Activated T-cell treated with anti-CD3 and anti-CD28 coated beads, Interleukin-2, amount 50 U/mL, for 24 hours (primary cell): ENCODE data around the gene RBFOX2.
"Not testable (repeated sequence)": the region's sequence is repeated elsewhere in the genome, so short reads cannot be mapped to it uniquely, and the experiment has no call there.

ENCODE experiments used
- DNase-seq: peaks from one replicate; pipeline ENCODE4 v3.0.0-alpha.2; 2020
- H3K27ac Mint-ChIP-seq: 2 replicates; pipeline ENCODE4 v1.8.0; 2020; ENCODE audit warnings: mild to moderate bottlenecking, mixed read lengths
- H3K27me3 Mint-ChIP-seq: 2 replicates; pipeline ENCODE4 v1.8.0; 2020; ENCODE audit warnings: mixed read lengths
- H3K36me3 Mint-ChIP-seq: 2 replicates; pipeline ENCODE4 v1.8.0; 2020; ENCODE audit warnings: low read depth, mixed read lengths
- H3K4me1 Mint-ChIP-seq: 2 replicates; pipeline ENCODE4 v1.8.0; 2020; ENCODE audit warnings: low read depth, mixed read lengths
- H3K4me3 Mint-ChIP-seq: 2 replicates; pipeline ENCODE4 v1.8.0; 2020; ENCODE audit warnings: mild to moderate bottlenecking, moderate library complexity, mixed read lengths
- H3K9me3 Mint-ChIP-seq: 2 replicates; pipeline ENCODE4 v1.8.0; 2020; ENCODE audit warnings: mixed read lengths

Gene RBFOX2

DNA sequence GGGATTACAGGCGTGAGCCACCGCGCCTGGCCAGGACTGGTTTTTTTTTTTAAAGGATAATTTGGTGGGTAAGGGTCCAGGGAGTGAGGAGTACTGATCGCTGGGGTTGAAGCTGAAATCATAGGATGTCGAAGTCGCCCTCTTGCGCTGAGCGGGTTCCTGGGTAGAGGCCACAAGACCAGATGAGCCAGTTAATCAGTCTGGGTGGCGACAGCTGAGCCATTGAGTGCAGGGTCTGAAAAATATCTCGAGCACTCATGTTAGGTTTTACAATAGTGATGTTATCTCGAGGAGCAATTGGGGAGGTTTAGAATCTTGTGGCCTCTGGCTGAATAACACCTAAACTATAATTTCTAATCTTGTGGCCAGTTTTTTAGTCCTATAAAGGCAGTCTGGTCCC, 303.1 kb downstream of the RBFOX2 start:
- DNase-seq: no peak
- Mint-ChIP-seq H3K27ac (no peak overlapping the region), H3K4me1 (no peaks in the 10 kb centered on the region), H3K36me3 (no peaks in the 10 kb centered on the region), H3K27me3 (no peaks in the 10 kb centered on the region), H3K4me3 (no peak overlapping the region), H3K9me3 (no peaks in the 10 kb centered on the region)

DNA sequence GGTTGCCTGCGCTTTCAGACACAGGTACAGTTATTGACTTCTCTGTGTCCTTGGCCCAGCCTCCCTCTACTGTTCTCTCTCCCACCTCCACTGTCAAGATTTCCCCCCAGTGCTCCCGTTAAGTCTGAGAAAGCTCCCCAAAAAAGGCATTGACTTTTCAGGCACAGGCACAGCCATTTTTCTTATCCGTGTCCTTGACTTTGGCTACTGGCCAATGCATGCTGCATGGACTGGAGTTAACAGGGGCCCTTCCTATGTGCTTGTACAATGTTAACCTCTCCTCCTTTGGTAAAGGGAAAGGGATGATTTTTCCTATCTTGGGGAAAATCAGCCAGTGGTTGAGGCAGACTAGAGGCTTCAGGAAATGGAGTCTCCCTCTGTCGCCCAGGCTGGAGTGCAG, 306.7 kb downstream of the RBFOX2 start:
- Mint-ChIP-seq H3K4me1 (no peaks in the 10 kb centered on the region), H3K4me3 (no peak overlapping the region), H3K27me3 (no peaks in the 10 kb centered on the region), H3K27ac (no peak overlapping the region), H3K9me3 (no peaks in the 10 kb centered on the region), H3K36me3 (no peaks in the 10 kb centered on the region)
- no peak for DNase-seq

DNA sequence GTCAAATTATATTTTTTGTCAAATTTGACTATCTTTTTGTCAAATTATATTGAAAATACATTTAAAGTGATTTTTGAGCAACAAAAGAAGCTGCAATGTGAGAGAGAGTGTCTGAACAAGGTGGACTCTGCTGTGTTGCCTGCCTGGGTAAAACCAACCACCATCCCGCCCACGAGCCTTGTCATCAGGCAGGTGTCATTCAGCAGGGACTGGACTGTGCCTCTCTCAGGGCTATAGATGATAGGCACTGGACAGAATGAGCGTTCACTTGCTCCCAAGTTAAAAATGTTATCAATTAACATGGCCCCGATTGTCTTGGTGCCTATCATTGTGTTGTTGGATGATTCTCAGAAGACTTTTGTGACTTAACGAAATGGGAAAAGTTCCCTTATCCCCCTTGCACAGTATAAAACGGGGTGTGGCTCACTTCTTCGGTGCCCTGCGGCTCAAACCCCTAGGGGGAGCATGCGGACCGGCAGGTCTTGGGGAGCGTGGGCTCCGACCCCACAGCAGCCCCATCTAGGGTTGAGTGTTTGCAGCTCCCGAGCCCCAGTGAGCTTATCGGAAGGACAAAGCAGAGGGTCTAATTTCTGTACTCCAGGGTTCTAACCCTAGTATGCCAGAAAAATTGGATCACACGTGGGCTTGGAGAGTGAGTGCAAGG, 309.3 kb downstream of the RBFOX2 start:
- DNase-seq: no peak
- no peak overlapping the region for H3K27ac Mint-ChIP-seq
- no peak overlapping the region for H3K4me3 Mint-ChIP-seq
- H3K27me3 Mint-ChIP-seq: peaks cover 4% of the 10 kb centered on the region
- H3K4me1 Mint-ChIP-seq: no peaks in the 10 kb centered on the region
- H3K9me3 Mint-ChIP-seq: no peaks in the 10 kb centered on the region
- no peaks in the 10 kb centered on the region for H3K36me3 Mint-ChIP-seq

DNA sequence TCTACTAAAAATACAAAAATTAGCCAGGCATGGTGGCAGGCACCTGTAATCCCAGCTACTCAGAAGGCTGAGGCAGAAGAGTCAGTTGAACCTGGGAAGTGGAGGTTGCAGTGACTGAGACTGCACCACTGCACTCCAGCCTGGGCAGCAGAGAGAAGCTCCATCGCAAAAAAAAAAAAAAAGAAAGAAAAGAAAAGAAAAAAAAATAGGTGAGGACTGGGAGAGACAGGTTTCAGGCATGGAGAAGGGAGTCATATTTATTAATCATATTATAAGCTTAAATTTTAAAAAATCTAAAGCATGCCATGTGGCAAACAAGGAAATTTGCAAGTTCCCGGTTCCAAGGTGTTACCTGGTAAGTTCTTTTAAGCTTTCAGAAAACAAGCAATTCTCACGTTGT, 311.1 kb downstream of the RBFOX2 start, which contains the start of gene APOL5:
APOL5 (plus strand) TSS at position 301 of the 400 bp plus-strand sequence; CDS start at position 301, 0 bp downstream.
- DNase-seq: no peak
- H3K27me3 Mint-ChIP-seq: peaks cover 11% of the 10 kb centered on the region
- H3K4me3 Mint-ChIP-seq: no peak within 1 kb of the TSS
- no peak within 1 kb of the TSS for H3K27ac Mint-ChIP-seq
- peaks cover 5% of the 10 kb centered on the region for H3K9me3 Mint-ChIP-seq
- H3K36me3 Mint-ChIP-seq: no peaks in the 10 kb centered on the region
- no peaks in the 10 kb centered on the region for H3K4me1 Mint-ChIP-seq

DNA sequence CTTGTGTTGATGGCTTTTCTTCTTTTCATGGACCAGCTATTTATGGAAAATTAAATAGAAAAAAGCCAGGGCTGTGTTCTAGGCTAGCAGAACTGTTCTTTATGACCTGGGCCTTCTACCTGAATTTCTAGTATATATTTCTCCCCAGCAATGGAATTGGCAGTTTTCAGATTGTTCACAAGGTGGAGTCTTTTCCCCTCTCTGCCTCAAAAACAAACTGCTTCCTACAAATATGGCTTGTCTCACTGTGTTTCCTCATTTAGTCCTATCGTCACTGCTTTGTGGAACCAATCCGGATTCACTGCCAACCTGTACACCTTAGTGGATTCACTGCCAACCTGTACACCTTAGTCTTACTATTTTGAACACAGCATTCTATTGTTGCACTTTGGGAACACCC, 316.0 kb downstream of the RBFOX2 start:
- DNase-seq: no peak
- Mint-ChIP-seq H3K27me3 (peaks cover 11% of the 10 kb centered on the region), H3K27ac (no peak overlapping the region), H3K4me3 (no peak overlapping the region), H3K36me3 (no peaks in the 10 kb centered on the region), H3K9me3 (peaks cover 5% of the 10 kb centered on the region), H3K4me1 (no peaks in the 10 kb centered on the region)

DNA sequence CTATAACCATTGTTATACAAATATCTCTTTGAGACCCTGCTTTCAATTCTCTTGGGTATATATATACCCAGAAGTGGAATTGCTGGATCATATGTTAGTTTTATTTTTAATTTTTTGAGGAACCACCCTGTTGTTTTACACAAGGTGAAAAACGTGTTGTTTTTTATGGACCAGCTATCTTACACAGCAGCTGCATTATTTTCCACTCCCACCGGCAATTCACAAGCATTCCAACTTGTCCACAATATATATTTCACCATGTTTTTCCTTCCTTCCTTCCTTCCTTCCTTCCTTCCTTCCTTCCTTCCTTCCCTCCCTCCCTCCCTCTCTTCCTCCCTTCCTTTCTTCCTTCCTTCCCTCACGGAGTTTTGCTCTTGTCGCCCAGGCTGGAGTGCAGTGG, 317.3 kb downstream of the RBFOX2 start:
- Mint-ChIP-seq H3K36me3 (no peaks in the 10 kb centered on the region), H3K4me1 (no peaks in the 10 kb centered on the region), H3K27ac (no peak overlapping the region), H3K27me3 (peaks cover 11% of the 10 kb centered on the region), H3K9me3 (peaks cover 5% of the 10 kb centered on the region), H3K4me3 (no peak overlapping the region)
- no peak for DNase-seq

DNA sequence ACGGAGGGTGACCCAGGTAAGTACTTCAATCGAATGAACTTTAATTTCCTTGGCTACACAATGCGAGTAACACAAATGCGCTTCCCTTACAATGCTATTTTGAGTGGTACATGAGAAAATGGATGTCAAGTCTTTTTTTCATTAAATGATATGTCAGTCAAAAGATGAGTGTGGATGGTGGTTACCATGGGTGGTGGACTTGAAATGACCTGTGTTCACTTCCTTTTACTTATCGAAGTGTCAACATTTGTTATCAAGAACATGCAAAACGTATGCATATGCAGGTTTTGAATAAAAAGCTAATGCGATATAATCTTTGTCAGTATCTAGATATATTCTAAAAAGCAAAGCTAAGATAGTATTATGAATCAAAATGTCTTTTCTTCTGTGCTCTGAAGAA, 319.7 kb downstream of the RBFOX2 start:
- Mint-ChIP-seq H3K36me3 (no peaks in the 10 kb centered on the region), H3K4me1 (no peaks in the 10 kb centered on the region), H3K27me3 (peaks cover 6% of the 10 kb centered on the region), H3K9me3 (peaks cover 5% of the 10 kb centered on the region), H3K4me3 (no peak overlapping the region), H3K27ac (no peak overlapping the region)
- DNase-seq: no peak

DNA sequence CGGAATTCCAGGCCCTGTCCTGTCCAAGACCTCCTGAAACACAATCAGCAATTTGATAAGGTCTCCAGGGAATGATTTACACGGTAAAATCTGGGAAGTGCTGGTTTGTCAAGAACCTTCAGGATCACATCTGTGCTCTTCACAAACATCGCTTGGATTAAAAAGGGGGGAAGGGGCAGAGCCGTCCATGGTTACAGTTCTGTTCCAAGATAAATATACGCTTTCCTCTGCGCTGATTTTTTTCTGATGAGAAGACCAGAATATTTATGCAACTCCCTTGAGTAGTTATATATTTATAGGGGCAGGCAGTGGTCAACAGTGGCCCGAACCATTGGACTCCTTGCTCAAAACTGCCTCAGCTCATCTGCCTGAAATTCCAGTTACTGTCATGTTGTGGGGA, 320.2 kb downstream of the RBFOX2 start:
- Mint-ChIP-seq H3K4me1 (no peaks in the 10 kb centered on the region), H3K27me3 (peaks cover 1% of the 10 kb centered on the region)

DNA sequence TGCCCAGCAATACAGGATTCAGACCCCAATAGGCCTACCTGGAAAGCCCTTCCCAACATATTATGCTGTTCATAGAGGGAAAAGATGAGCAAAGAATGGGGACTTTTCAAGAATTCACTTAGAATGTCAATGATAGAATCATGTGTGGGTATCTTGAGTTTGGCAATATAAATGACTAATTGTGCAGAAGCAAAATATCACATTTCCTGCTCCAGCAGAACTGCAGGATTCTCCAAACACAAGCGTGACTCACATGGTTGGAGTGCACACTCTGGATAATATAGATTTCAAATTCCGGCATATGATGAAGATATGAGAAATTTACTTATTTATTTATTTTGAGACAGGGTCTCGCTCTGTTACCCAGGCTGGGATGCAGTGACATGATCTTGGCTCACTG, 323.5 kb downstream of the RBFOX2 start:
- H3K27ac Mint-ChIP-seq: no peak overlapping the region
- H3K4me1 Mint-ChIP-seq: no peaks in the 10 kb centered on the region
- H3K4me3 Mint-ChIP-seq: no peak overlapping the region
- no peaks in the 10 kb centered on the region for H3K36me3 Mint-ChIP-seq
- no peak for DNase-seq
- H3K27me3 Mint-ChIP-seq: no peaks in the 10 kb centered on the region
- no peaks in the 10 kb centered on the region for H3K9me3 Mint-ChIP-seq

More for the DNA sequence above, 320.2 kb downstream of the RBFOX2 start:
- peaks cover 2% of the 10 kb centered on the region for H3K9me3 Mint-ChIP-seq
- no peak for DNase-seq
- H3K4me3 Mint-ChIP-seq: no peak overlapping the region
- H3K36me3 Mint-ChIP-seq: no peaks in the 10 kb centered on the region
- no peak overlapping the region for H3K27ac Mint-ChIP-seq

DNA sequence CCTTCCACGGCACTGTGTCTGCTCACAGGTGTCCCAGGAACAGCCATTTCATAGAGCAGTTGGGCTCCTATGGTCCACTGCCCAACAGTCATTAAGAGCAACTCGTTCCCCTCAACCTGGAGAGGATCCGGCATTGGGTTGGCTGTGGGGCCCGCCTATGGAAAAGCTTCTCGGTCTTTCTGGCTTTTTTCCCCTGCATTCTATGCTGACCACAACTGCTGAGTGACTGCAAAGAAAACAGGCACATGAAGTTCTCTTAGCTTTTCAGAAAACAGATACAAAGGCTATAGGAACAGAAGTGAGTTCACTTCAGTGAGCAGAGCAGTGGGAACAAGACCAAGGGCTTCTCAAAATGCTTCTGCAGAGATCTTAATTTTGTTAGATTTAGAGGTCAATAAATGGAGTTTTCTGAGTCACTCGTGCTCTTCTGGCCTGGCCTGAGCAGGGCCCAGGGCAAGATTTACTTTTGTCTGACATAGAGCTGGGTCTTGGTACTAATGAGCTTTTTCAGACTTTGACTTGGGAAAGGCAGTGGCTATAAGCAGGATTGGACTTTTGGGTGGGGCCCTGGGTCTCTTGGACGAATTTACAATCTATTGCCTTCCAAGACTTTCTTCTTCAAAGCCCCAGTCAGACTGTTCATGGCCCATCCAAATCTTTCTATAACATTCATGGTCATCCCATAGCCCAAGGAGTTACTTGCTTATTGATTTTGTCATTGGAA, 324.6 kb downstream of the RBFOX2 start:
- Mint-ChIP-seq H3K4me1 (no peaks in the 10 kb centered on the region), H3K27ac (no peak overlapping the region), H3K4me3 (no peak overlapping the region), H3K27me3 (no peaks in the 10 kb centered on the region), H3K9me3 (no peaks in the 10 kb centered on the region), H3K36me3 (no peaks in the 10 kb centered on the region)
- no peak for DNase-seq

DNA sequence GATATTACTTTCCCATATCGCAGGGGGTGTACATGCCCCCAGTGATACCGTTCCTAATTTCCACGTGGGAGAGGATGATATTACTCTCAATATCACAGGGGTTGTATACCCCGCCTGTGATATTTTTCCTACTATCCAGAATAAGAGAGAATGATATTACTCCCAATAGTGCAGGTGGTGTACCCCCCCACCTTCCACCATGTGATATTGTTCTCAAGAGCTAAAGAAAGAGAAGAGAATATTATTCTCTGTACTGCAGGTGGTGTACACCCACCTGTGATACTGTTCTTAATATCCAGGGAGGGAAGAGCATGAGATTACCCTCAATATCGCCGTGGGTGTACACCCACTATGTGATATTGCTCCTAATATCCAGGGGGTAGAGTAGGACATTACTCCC, 328.8 kb downstream of the RBFOX2 start:
- H3K27me3 Mint-ChIP-seq, H3K4me3 Mint-ChIP-seq, DNase-seq, H3K36me3 Mint-ChIP-seq, H3K4me1 Mint-ChIP-seq, H3K9me3 Mint-ChIP-seq, H3K27ac Mint-ChIP-seq: not testable (repeated sequence)

DNA sequence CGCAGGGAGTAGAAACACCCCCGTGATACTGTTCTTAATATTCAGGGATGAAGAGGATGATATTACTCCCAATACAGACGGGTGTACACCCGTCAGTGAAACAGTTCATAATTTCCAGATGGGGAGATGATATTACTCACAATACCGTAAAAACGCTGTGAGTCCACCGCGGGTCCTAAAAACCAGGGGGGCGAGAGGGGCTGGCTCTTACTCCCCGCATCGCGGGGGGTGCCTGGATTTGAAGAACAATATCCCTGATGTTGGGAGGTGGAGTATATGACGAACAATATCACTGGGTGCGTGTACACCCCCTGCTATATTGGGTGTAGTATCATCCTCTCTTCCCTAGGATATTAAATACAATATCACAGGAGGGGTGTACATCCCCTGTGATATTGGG, 331.5 kb downstream of the RBFOX2 start:
- DNase-seq: no peak
- H3K36me3 Mint-ChIP-seq: no peaks in the 10 kb centered on the region
- H3K27me3 Mint-ChIP-seq: no peaks in the 10 kb centered on the region
- H3K4me1 Mint-ChIP-seq: no peaks in the 10 kb centered on the region
- no peaks in the 10 kb centered on the region for H3K9me3 Mint-ChIP-seq
- H3K27ac Mint-ChIP-seq: no peak overlapping the region
- H3K4me3 Mint-ChIP-seq: no peak overlapping the region

DNA sequence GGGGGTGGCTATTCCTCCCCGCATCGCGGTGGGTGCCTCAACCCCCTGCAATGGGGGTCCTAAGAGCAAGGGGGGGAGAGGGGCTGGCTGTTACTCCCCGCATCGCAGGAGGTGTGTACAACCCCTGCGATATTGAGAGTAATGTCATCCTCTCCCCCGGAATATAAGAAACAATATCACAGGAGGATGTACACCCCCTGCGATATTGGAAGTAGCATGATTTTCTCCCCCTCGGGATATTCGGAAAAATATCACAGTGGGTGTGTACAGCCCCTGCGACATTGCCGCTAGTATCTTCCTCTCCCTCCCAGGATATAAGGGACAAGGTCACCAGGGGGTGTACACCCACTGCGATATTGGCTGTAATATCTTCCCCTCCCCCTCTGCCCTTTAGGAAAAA, 333.4 kb downstream of the RBFOX2 start:
- Mint-ChIP-seq H3K27me3 (no peaks in the 10 kb centered on the region), H3K27ac (no peak overlapping the region), H3K4me1 (no peaks in the 10 kb centered on the region), H3K9me3 (no peaks in the 10 kb centered on the region), H3K36me3 (no peaks in the 10 kb centered on the region), H3K4me3 (no peak overlapping the region)
- DNase-seq: no peak

DNA sequence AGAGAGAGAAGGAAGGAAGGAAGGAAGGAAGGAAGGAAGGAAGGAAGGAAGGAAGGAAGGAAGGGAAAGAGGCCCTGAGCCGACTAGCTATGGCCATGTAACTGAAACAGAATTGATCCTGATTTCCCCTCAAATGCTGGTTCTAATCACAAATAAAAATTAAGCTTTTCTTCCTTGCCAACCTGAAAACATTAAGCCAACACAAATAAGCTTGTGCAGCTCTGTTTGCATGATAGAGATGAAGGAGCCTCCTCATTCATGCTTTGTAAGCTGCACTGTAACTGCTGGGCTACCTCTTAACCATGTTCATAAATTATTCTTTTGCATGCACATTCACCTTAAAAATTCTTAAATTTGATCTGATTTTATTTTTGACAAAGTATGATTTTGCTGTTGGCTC, 338.6 kb downstream of the RBFOX2 start:
- no peak for DNase-seq
- H3K4me1 Mint-ChIP-seq: peaks cover 2% of the 10 kb centered on the region
- H3K27me3 Mint-ChIP-seq: no peaks in the 10 kb centered on the region
- H3K9me3 Mint-ChIP-seq: no peaks in the 10 kb centered on the region
- no peak overlapping the region for H3K27ac Mint-ChIP-seq
- no peak overlapping the region for H3K4me3 Mint-ChIP-seq
- no peaks in the 10 kb centered on the region for H3K36me3 Mint-ChIP-seq

DNA sequence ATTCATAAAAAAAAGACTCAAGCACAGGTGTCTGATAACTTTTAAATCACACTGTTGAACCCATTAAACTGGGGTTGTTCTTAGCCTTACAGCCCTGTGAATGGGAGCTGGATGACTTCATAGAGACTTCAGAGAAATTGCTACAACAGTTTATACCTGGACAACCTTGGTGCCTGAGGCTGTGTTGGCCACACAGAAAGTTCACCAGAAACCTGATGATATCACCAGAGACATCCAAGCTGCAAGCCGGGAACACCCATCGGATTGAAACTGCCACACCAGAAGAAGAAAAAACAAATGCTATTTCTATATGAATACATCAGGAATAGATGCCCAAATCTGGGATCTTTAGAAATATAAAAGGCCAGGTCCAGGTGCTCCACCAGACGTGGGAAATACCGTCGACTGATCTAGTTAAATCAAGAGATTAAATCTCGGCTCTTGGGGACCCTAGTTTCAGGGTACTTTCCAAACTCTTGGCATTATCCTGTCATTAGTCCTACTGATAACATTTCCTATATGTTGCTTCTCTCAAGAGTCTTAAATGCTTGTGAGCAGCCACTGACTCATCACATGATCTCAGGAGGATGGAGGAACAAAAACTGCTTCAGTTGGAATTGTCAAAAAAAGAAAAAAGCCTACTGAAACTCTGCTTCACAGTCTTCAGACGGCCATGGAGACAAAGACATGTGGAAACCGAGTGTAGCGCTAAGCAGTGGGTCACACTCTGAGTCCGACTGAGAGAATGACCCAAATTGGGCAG, 339.5 kb downstream of the RBFOX2 start:
- no peak overlapping the region for H3K4me3 Mint-ChIP-seq
- H3K36me3 Mint-ChIP-seq: no peaks in the 10 kb centered on the region
- no peaks in the 10 kb centered on the region for H3K9me3 Mint-ChIP-seq
- no peak overlapping the region for H3K27ac Mint-ChIP-seq
- H3K4me1 Mint-ChIP-seq: peaks cover 2% of the 10 kb centered on the region
- no peaks in the 10 kb centered on the region for H3K27me3 Mint-ChIP-seq
- no peak for DNase-seq
